BJ (cell line): Measurements from ENCODE around the gene MAEL. TPM values are rescaled to one million over a fixed set of nuclear protein-coding genes. Genes with fewer than 3 reads are reported as not detected.

ENCODE experiments used
- CTCF ChIA-PET: fragments of 350-600 bp; formaldehyde crosslinking; extraction: SDS; loops from one replicate; lab custom pipeline; 2021; ENCODE audit warnings: antibody characterized with exemption, inconsistent platforms; lab: Yijun Ruan, JAX
- POLR2A ChIA-PET: fragments of 300-600 bp; sonication (Branson Sonifier 250); formaldehyde crosslinking; extraction: SDS; loops from one replicate; lab custom pipeline; 2021; ENCODE audit warnings: antibody characterized with exemption; lab: Charles Lee
- DNase-seq: peaks from one replicate; pipeline ENCODE4 v3.0.0-alpha.2; 2011; ENCODE audit warnings: low read depth
- H3K27me3 ChIP-seq: 2 replicates; pipeline ENCODE4 v1.6.0; 2011; ENCODE audit warnings: low read length; ENCODE audit not compliant: control insufficient read depth, insufficient read depth
- H3K36me3 ChIP-seq: 2 replicates; pipeline ENCODE4 v1.5.1; 2011; ENCODE audit warnings: low read length; ENCODE audit not compliant: control insufficient read depth, insufficient read depth
- H3K4me3 ChIP-seq: 2 replicates; pipeline ENCODE4 v1.5.1; 2011; ENCODE audit warnings: low read depth, mild to moderate bottlenecking, control low read depth, low read length
- polyA plus RNA-seq: library from polyadenylated mRNA; depleted of rRNA; stranded (reverse); fragments of >200 nt; gene quantifications from 2 replicates; pipeline ENCODE4 v1.2.3, GENCODE V29; 2011
- TF ChIP-seq, protein P1 (sequence below): IDR thresholded peaks from 2 replicates; pipeline ENCODE4 v1.5.1; 2011; ENCODE audit warnings: low read depth, mild to moderate bottlenecking, control low read depth, inconsistent platforms, low read length, moderate library complexity; ENCODE audit not compliant: insufficient read depth

The MAEL gene
- polyA plus RNA-seq, 1 experiment, result not detected

DNA sequence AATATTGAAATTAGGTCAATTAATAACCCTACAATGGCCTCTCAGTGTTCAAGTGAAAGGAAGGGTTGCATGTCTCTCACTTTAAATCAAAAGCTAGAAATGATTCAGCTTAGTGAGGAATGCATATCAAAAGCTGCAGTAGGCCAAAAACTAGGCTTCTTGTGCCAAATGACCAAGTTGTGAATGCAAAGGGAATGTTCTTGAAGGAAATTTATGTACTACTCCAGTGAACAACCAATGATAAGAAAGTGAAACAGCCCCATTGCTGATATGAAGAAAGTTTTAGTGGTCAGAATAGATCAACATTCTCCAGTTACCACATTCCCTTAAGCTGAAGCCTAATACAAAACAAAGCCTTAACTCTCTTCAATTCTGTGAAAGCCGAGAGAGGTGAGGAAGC lies 10.0 kb downstream of the MAEL start:
- ChIA-PET POLR2A (no interaction called here), CTCF (interaction anchor here (0.6 kb wide), 1 partner anchor 89 kb away, joined by 3 read pairs; no protein-coding TSS in a partner anchor)

DNA sequence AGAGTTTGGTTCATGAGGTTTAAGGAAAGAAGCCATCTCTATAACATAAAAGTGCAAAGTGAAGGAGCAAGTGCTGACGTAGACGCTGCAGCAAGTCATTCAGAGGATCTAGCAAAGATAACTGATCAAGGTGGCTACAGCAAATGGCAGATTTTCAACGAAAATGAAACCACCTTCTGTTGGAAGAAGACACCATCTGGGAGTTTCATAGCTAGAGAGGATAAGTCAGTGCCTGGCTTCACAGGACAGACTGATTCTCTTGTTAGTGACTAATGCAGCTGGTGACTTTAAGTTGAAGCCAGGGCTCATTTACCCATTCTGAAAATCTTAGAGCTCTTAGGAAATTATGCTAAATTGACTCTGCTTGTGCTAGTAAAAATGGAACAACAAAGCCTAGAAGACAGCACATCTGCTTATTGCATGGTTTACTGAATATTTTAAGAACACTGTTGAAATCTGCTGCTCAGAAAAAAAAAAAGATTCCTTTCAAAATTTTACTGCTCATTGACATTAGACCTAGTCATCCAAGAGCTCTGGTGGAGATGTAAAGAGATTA lies 10.5 kb downstream of the MAEL start:
- H3K27me3 ChIP-seq, result no peaks in the 10 kb centered on the region
- TF ChIP-seq, protein P1, sequence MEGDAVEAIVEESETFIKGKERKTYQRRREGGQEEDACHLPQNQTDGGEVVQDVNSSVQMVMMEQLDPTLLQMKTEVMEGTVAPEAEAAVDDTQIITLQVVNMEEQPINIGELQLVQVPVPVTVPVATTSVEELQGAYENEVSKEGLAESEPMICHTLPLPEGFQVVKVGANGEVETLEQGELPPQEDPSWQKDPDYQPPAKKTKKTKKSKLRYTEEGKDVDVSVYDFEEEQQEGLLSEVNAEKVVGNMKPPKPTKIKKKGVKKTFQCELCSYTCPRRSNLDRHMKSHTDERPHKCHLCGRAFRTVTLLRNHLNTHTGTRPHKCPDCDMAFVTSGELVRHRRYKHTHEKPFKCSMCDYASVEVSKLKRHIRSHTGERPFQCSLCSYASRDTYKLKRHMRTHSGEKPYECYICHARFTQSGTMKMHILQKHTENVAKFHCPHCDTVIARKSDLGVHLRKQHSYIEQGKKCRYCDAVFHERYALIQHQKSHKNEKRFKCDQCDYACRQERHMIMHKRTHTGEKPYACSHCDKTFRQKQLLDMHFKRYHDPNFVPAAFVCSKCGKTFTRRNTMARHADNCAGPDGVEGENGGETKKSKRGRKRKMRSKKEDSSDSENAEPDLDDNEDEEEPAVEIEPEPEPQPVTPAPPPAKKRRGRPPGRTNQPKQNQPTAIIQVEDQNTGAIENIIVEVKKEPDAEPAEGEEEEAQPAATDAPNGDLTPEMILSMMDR, result no peak
- POLR2A ChIA-PET, result no interaction called here
- H3K4me3 ChIP-seq, result no peak overlapping the region
- CTCF ChIA-PET, result interaction anchor here (0.6 kb wide), 2 partner anchors 89 to 207 kb away, joined by 3 read pairs; no protein-coding TSS in a partner anchor
- no peaks in the 10 kb centered on the region for H3K36me3 ChIP-seq
- DNase-seq, result no peak

More for the DNA sequence above, 10.0 kb downstream of the MAEL start:
- Histone ChIP-seq H3K4me3 (no peak overlapping the region), H3K36me3 (no peaks in the 10 kb centered on the region), H3K27me3 (no peaks in the 10 kb centered on the region)
- no peak for DNase-seq
- TF ChIP-seq, protein P1, result no peak

DNA sequence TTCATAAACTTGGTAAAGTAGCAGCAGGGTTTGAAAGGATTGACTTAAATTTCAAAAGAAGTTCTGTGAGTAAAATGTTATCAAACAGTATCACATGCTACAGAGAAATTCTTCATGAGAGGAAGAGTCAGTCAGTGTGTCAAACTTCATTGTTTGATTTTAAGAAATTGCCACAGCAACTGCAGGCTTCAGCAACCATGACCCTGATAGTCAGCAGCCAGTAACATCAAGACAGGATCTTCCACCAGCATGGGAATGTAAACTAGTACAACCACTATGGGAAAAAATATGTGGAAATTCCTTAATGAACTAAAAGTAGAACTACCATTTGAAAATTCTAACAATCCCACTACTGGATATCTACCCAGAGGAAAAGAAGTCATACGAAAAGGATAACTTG lies 11.5 kb downstream of the MAEL start:
- ChIA-PET POLR2A (no interaction called here), CTCF (no interaction called here)
- Histone ChIP-seq H3K36me3 (no peaks in the 10 kb centered on the region), H3K4me3 (no peak overlapping the region), H3K27me3 (no peaks in the 10 kb centered on the region)
- TF ChIP-seq, protein P1, result no peak
- DNase-seq, result no peak

DNA sequence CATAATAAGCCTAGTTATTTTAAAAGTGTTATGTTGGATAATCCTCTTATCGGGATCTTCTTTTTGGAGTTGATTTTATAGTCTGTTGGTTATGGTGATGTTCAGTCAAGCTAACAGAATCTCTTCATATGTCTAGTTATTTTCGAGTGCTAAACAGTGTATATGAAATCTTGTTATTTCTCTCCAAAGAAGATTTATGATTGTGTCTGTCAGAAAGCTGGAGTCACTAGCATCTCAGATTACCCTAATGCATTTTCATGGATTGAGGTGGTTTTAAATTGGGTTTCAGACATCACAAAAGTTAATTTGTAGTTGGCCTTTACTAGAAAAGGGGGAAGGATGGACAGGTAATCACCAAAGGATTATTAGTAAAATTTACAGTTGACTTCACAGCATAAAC lies 13.3 kb downstream of the MAEL start:
- Histone ChIP-seq H3K27me3 (no peaks in the 10 kb centered on the region), H3K4me3 (no peak overlapping the region), H3K36me3 (no peaks in the 10 kb centered on the region)
- no peak for DNase-seq
- ChIA-PET POLR2A (no interaction called here), CTCF (no interaction called here)
- TF ChIP-seq, protein P1, result no peak

DNA sequence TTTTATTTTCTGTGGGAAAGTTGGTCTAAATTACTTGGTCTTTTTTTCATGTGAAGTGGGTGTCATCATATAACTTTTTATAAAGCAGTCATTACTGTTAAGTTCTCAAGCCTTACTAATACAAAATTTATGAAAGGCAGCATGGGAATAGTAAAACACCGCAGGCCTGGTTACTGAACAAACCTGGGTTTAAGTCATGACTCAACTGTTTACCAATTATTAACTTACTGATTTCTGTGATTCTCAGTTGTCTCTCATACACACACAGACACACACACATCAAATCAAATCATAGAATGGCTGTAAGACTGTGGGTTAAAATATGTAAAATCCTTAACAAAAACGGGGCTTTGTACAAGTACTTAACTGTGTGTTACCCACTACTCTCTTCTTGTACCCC lies 14.6 kb downstream of the MAEL start:
- TF ChIP-seq, protein P1, result no peak
- no peak overlapping the region for H3K4me3 ChIP-seq
- no peak for DNase-seq
- ChIA-PET POLR2A (no interaction called here), CTCF (no interaction called here)
- no peaks in the 10 kb centered on the region for H3K27me3 ChIP-seq
- H3K36me3 ChIP-seq, result no peaks in the 10 kb centered on the region
